HCEC 1CT (cell line): Measurements from ENCODE around the gene HHAT.

ENCODE experiments used
- DNase-seq: peaks from one replicate; pipeline ENCODE4 v3.0.0-alpha.2; 2017

The HHAT gene

GRCh38 chr1:210500831-210501230 is 172.1 kb downstream of the HHAT start:
- DNase-seq, result no peak

- DNase-seq, result no peak
These were observed 175.6 kb downstream of the HHAT start for GRCh38 chr1:210504286-210504685.

- DNase-seq, result no peak
These were observed 177.1 kb downstream of the HHAT start for GRCh38 chr1:210505601-210506496.

- DNase-seq, result no peak
These were observed 178.0 kb downstream of the HHAT start for GRCh38 chr1:210506689-210507088.

- no peak for DNase-seq
These were observed 187.5 kb downstream of the HHAT start for GRCh38 chr1:210516092-210516656.

- no peak for DNase-seq
These were observed 188.2 kb downstream of the HHAT start for GRCh38 chr1:210516697-210517459.

GRCh38 chr1:210523830-210524229 is 195.1 kb downstream of the HHAT start:
- DNase-seq, result no peak

- no peak for DNase-seq
These were observed 197.2 kb downstream of the HHAT start for GRCh38 chr1:210525716-210526454.

- DNase-seq, result no peak
These were observed 198.4 kb downstream of the HHAT start for GRCh38 chr1:210527091-210527490.

GRCh38 chr1:210531475-210532222 is 202.9 kb downstream of the HHAT start:
- no peak for DNase-seq

- no peak for DNase-seq
These were observed 203.5 kb downstream of the HHAT start for GRCh38 chr1:210532223-210532598.

GRCh38 chr1:210535761-210536160 is 207.1 kb downstream of the HHAT start:
- no peak for DNase-seq

GRCh38 chr1:210536254-210536961 is 207.7 kb downstream of the HHAT start:
- no peak for DNase-seq

GRCh38 chr1:210540288-210540687 is 211.6 kb downstream of the HHAT start:
- no peak for DNase-seq

- no peak for DNase-seq
These were observed 213.1 kb downstream of the HHAT start for GRCh38 chr1:210541680-210542358.

GRCh38 chr1:210551899-210552298 is 223.2 kb downstream of the HHAT start:
- DNase-seq, result no peak

- no peak for DNase-seq
These were observed 225.0 kb downstream of the HHAT start for GRCh38 chr1:210553711-210554110.

- no peak for DNase-seq
These were observed 225.7 kb downstream of the HHAT start for GRCh38 chr1:210554382-210554781.

- DNase-seq, result no peak
These were observed 227.8 kb downstream of the HHAT start for GRCh38 chr1:210556475-210556874.

- no peak for DNase-seq
These were observed 228.8 kb downstream of the HHAT start for GRCh38 chr1:210557426-210558077.
